WTC11 (cell line): ENCODE results near the gene COQ9. TPM values are rescaled to one million over a fixed set of nuclear protein-coding genes. Genes with fewer than 3 reads are reported as not detected.

Experiments used
- ATAC-seq: fragments of 200-7000 bp; cut with Tn5 transposase; 2 replicates; pipeline ENCODE4 v1.10.0; 2021; ENCODE audit warnings: mild to moderate bottlenecking, moderate library complexity
- CTCF ChIA-PET: fragments of 300-600 bp; sonication (Branson Sonifier 250); formaldehyde crosslinking; loops from one replicate; lab custom pipeline; 2021; ENCODE audit warnings: antibody characterized with exemption; lab: Charles Lee
- POLR2A ChIA-PET: fragments of 350-600 bp; sonication (Branson Sonifier 250); formaldehyde crosslinking; loops from one replicate; lab custom pipeline; 2021; ENCODE audit warnings: antibody characterized with exemption; lab: Charles Lee
- DNase-seq: peaks from one replicate; pipeline ENCODE4 v3.0.0; 2021; ENCODE audit warnings: low spot score
- H3K27ac Mint-ChIP-seq: 2 replicates; pipeline ENCODE4 v1.8.0; 2021; ENCODE audit warnings: mixed read lengths
- H3K27me3 Mint-ChIP-seq: 2 replicates; pipeline ENCODE4 v1.8.0; 2021; ENCODE audit warnings: low read depth, mild to moderate bottlenecking, moderate library complexity, mixed read lengths
- H3K36me3 Mint-ChIP-seq: 2 replicates; pipeline ENCODE4 v1.8.0; 2021; ENCODE audit warnings: mixed read lengths
- H3K4me1 Mint-ChIP-seq: 2 replicates; pipeline ENCODE4 v1.8.0; 2022; ENCODE audit warnings: mixed read lengths
- H3K4me3 Mint-ChIP-seq: 2 replicates; pipeline ENCODE4 v1.8.0; 2021; ENCODE audit warnings: mild to moderate bottlenecking, moderate library complexity, mixed read lengths
- H3K9me3 Mint-ChIP-seq: 2 replicates; pipeline ENCODE4 v1.8.0; 2021; ENCODE audit warnings: mixed read lengths
- E2F4 ChIP-seq: sonication (generic); formaldehyde crosslinking; IDR thresholded peaks from 2 replicates; pipeline ENCODE4 v1.8.1; 2022; ENCODE audit warnings: low read depth, mild to moderate bottlenecking, moderate library complexity, missing genetic modification reagents, borderline replicate concordance
- ESRRA ChIP-seq: sonication (generic); formaldehyde crosslinking; IDR thresholded peaks from 2 replicates; pipeline ENCODE4 v1.8.1; 2022; ENCODE audit warnings: mild to moderate bottlenecking, missing genetic modification reagents, borderline replicate concordance
- FOXK1 ChIP-seq: sonication (generic); formaldehyde crosslinking; IDR thresholded peaks from 2 replicates; pipeline ENCODE4 v1.8.0; 2022; ENCODE audit warnings: mild to moderate bottlenecking, moderate library complexity, missing genetic modification reagents
- GABPB1 ChIP-seq: sonication (generic); formaldehyde crosslinking; IDR thresholded peaks from 2 replicates; pipeline ENCODE4 v1.8.1; 2023; ENCODE audit warnings: mild to moderate bottlenecking, missing genetic modification reagents
- NFATC4 ChIP-seq: fragments of 250-450 bp; sonication (Bioruptor Pico); IDR thresholded peaks from 2 replicates; pipeline ENCODE4 v1.9.0; 2021; ENCODE audit warnings: mild to moderate bottlenecking
- NR3C1 ChIP-seq: sonication (generic); formaldehyde crosslinking; conservative IDR thresholded peaks from 2 replicates; pipeline ENCODE4 v1.8.1; 2023; ENCODE audit warnings: low read depth, mild to moderate bottlenecking, missing genetic modification reagents
- OVOL2 ChIP-seq: fragments of 250-450 bp; sonication (Bioruptor Pico); IDR thresholded peaks from 2 replicates; pipeline ENCODE4 v1.9.0; 2021; ENCODE audit warnings: mild to moderate bottlenecking, borderline replicate concordance
- PRDM15 ChIP-seq: sonication (generic); formaldehyde crosslinking; IDR thresholded peaks from 2 replicates; pipeline ENCODE4 v1.8.0; 2022; ENCODE audit warnings: missing genetic modification reagents
- PREB ChIP-seq: sonication (generic); formaldehyde crosslinking; IDR thresholded peaks from 2 replicates; pipeline ENCODE4 v1.8.1; 2022; ENCODE audit warnings: mild to moderate bottlenecking, missing genetic modification reagents, moderate library complexity, borderline replicate concordance
- PRRX2 ChIP-seq: fragments of 250-450 bp; sonication (Bioruptor Pico); IDR thresholded peaks from 2 replicates; pipeline ENCODE4 v1.8.0; 2021; ENCODE audit warnings: mild to moderate bottlenecking
- STAT6 ChIP-seq: sonication (generic); formaldehyde crosslinking; conservative IDR thresholded peaks from 2 replicates; pipeline ENCODE4 v1.8.1; 2023; ENCODE audit warnings: mild to moderate bottlenecking, low read depth, missing genetic modification reagents, moderate library complexity
- TEAD4 ChIP-seq: sonication (generic); formaldehyde crosslinking; IDR thresholded peaks from 2 replicates; pipeline ENCODE4 v1.8.0; 2022; ENCODE audit warnings: mild to moderate bottlenecking, missing genetic modification reagents
- ZNF121 ChIP-seq: sonication (generic); formaldehyde crosslinking; IDR thresholded peaks from 2 replicates; pipeline ENCODE4 v1.8.0; 2023; ENCODE audit warnings: missing genetic modification reagents
- ZNF423 ChIP-seq: fragments of 250-450 bp; sonication (Bioruptor Pico); IDR thresholded peaks from 2 replicates; pipeline ENCODE4 v2.1.2; 2022; ENCODE audit warnings: mild to moderate bottlenecking, moderate library complexity
- ZNF425 ChIP-seq: fragments of 250-450 bp; sonication (Bioruptor Pico); conservative IDR thresholded peaks from 2 replicates; pipeline ENCODE4 v1.9.0; 2021; ENCODE audit warnings: mild to moderate bottlenecking
- ZNF532 ChIP-seq: fragments of 250-450 bp; sonication (Bioruptor Pico); IDR thresholded peaks from 2 replicates; pipeline ENCODE4 v1.9.0; 2021; ENCODE audit warnings: mild to moderate bottlenecking, borderline replicate concordance
- ZSCAN18 ChIP-seq: fragments of 250-450 bp; sonication (Bioruptor Pico); IDR thresholded peaks from 2 replicates; pipeline ENCODE4 v2.1.2; 2022; ENCODE audit warnings: mild to moderate bottlenecking, moderate library complexity
- total RNA-seq: library from RNA; stranded (reverse); gene quantifications from 3 replicates; pipeline ENCODE4 v1.2.3, GENCODE V29; 2021

COQ9 gene
- total RNA-seq, 1 experiment from 2014 or later, result 39.2 TPM

- DNase-seq (no peak), ATAC-seq (no peak)
- H3K4me1 Mint-ChIP-seq, result no peaks in the 10 kb centered on the region
- TF ChIP-seq OVOL2, result no peak
- TF ChIP-seq ESRRA (CRISPR knock-in tag), result no peak
- no peak for TF ChIP-seq NR3C1
- no peak for TF ChIP-seq PREB
- TF ChIP-seq ZSCAN18 (CRISPR knock-in tag), result no peak
- no peak for TF ChIP-seq PRDM15 (CRISPR knock-in tag)
- no peak for TF ChIP-seq GABPB1 (CRISPR knock-in tag)
- TF ChIP-seq ZNF532, result no peak
- no peak for TF ChIP-seq TEAD4 (CRISPR knock-in tag)
- no peak for TF ChIP-seq PRRX2
- TF ChIP-seq NFATC4, result no peak
- no peak for TF ChIP-seq ZNF425 (CRISPR knock-in tag)
- TF ChIP-seq FOXK1 (CRISPR knock-in tag), result no peak
- TF ChIP-seq STAT6 (CRISPR knock-in tag), result no peak
- no peak for TF ChIP-seq ZNF121 (CRISPR knock-in tag)
- TF ChIP-seq E2F4 (CRISPR knock-in tag), result no peak
- TF ChIP-seq ZNF423 (CRISPR knock-in tag), result no peak
- TF ChIP-seq, all 79 proteins: peak for 0
- 0 out of 2 replicates have a peak, but pooled peaks cover 4% of the 10 kb centered on the region for H3K36me3 Mint-ChIP-seq
- ChIA-PET CTCF (no interaction called here), POLR2A (no interaction called here)
- no peak overlapping the region for H3K4me3 Mint-ChIP-seq
- H3K27me3 Mint-ChIP-seq, result peaks cover 4% of the 10 kb centered on the region; the same call in 1 of the 2 replicates
- H3K27ac Mint-ChIP-seq, result no peak overlapping the region
- H3K9me3 Mint-ChIP-seq, result peaks cover 8% of the 10 kb centered on the region
These were observed 46.5 kb downstream of the COQ9 start for GRCh38 chr16:57493767-57494166.
